Measurements from ENCODE around the gene MOCS1. TPM values are rescaled to one million over a fixed set of nuclear protein-coding genes. Genes with fewer than 3 reads are reported as not detected.

MOCS1 gene
- polyA plus RNA-seq, 1 of the 3 experiments (the other 2 are of a cell fraction) = 4.2 TPM

- DNase-seq = no peak
- peaks cover 0 to 30% of the 10 kb centered on the region in 2 experiments; a peak in 2 of 4 replicates for H3K4me1 ChIP-seq (ENCODE audit: control insufficient read depth in 1 of 2, insufficient read depth in 2 of 2, low read depth in 1 of 2, low read length in 1 of 2)
- POLR2A ChIA-PET = no interaction called here
- no peaks in the 10 kb centered on the region for H3K9me3 ChIP-seq
- H3K4me2 ChIP-seq = no peak overlapping the region
- 60% methylated on average over 7 of the region's 7 CpGs for WGBS (ENCODE audit: low lambda C conversion rate)
- H3F3A ChIP-seq (replicated peaks; ENCODE audit: insufficient read depth) = no peaks in the 10 kb centered on the region
- no peaks in the 10 kb centered on the region for H3K9me2 ChIP-seq
- H3K27ac ChIP-seq (ENCODE audit: low read depth in 2 of 2, low read length in 1 of 2) = no peak overlapping the region
- no peak overlapping the region for H3K4me3 ChIP-seq (ENCODE audit: low read depth in 2 of 2, low read length in 1 of 2)
- no peak overlapping the region for H3K9ac ChIP-seq
- no peaks in the 10 kb centered on the region for H3K36me3 ChIP-seq (replicated peaks in 1 of 2; ENCODE audit: control insufficient read depth in 1 of 2, insufficient read depth in 2 of 2, low read length in 1 of 2)
- H2AFZ ChIP-seq (ENCODE audit: low read depth) = no peak overlapping the region
- no peaks in the 10 kb centered on the region for H3K79me2 ChIP-seq (ENCODE audit: insufficient read depth)
- H3K27me3 ChIP-seq (ENCODE audit: insufficient read depth) = no peaks in the 10 kb centered on the region
- TF ChIP-seq EP300 (IDR thresholded peaks at IDR 0.05; ENCODE audit: borderline replicate concordance in 1 of 2, low read depth in 1 of 2, low read length in 1 of 2) (no peak), ZBTB33 (IDR thresholded peaks at IDR 0.05; ENCODE audit: borderline replicate concordance, low read depth) (no peak), SIN3A (IDR thresholded peaks at IDR 0.05; ENCODE audit: borderline replicate concordance, low read depth, low read length) (no peak), TCF12 (IDR thresholded peaks at IDR 0.05) (no peak), RAD21 (IDR thresholded peaks at IDR 0.05; ENCODE audit: low read length) (no peak), ELF1 (IDR thresholded peaks at IDR 0.05) (no peak), FOSL2 (IDR thresholded peaks at IDR 0.05; ENCODE audit: borderline replicate concordance, low read depth) (no peak), RFX5 (IDR thresholded peaks at IDR 0.05; ENCODE audit: low read length) (no peak), PBX3 (IDR thresholded peaks at IDR 0.05) (no peak), POLR2AphosphoS5 (IDR thresholded peaks at IDR 0.05; ENCODE audit: low read depth, low read length) (no peak), MEF2A (IDR thresholded peaks at IDR 0.05; ENCODE audit: borderline replicate concordance, low read depth) (no peak), GABPA (IDR thresholded peaks at IDR 0.05; ENCODE audit: low read depth) (no peak), JUND (IDR thresholded peaks at IDR 0.05) (no peak), RCOR1 (IDR thresholded peaks at IDR 0.05; ENCODE audit: low read length) (no peak)
- TF ChIP-seq, protein P1, sequence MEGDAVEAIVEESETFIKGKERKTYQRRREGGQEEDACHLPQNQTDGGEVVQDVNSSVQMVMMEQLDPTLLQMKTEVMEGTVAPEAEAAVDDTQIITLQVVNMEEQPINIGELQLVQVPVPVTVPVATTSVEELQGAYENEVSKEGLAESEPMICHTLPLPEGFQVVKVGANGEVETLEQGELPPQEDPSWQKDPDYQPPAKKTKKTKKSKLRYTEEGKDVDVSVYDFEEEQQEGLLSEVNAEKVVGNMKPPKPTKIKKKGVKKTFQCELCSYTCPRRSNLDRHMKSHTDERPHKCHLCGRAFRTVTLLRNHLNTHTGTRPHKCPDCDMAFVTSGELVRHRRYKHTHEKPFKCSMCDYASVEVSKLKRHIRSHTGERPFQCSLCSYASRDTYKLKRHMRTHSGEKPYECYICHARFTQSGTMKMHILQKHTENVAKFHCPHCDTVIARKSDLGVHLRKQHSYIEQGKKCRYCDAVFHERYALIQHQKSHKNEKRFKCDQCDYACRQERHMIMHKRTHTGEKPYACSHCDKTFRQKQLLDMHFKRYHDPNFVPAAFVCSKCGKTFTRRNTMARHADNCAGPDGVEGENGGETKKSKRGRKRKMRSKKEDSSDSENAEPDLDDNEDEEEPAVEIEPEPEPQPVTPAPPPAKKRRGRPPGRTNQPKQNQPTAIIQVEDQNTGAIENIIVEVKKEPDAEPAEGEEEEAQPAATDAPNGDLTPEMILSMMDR (IDR thresholded peaks at IDR 0.05) = no peak
- TF ChIP-seq, protein P2, sequence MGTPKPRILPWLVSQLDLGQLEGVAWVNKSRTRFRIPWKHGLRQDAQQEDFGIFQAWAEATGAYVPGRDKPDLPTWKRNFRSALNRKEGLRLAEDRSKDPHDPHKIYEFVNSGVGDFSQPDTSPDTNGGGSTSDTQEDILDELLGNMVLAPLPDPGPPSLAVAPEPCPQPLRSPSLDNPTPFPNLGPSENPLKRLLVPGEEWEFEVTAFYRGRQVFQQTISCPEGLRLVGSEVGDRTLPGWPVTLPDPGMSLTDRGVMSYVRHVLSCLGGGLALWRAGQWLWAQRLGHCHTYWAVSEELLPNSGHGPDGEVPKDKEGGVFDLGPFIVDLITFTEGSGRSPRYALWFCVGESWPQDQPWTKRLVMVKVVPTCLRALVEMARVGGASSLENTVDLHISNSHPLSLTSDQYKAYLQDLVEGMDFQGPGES (IDR thresholded peaks at IDR 0.05; ENCODE audit: low read depth, low read length) = no peak
- no peaks in the 10 kb centered on the region for H4K20me1 ChIP-seq (ENCODE audit: insufficient read depth)
- CTCF ChIA-PET = no interaction called here
Measured at GRCh38 chr6:39885691-39886090, 48.6 kb downstream of the MOCS1 start.

All from SK-N-SH (cell line).